Activated naive CD8-positive, alpha-beta T cell treated with anti-CD3 and anti-CD28 coated beads for 36 hours (primary cell): Measurements from ENCODE around the gene SREBF1. TPM values are rescaled to one million over a fixed set of nuclear protein-coding genes. Genes with fewer than 3 reads are reported as not detected.

Experiments used
- DNase-seq: peaks from one replicate; pipeline ENCODE4 v3.0.0; 2021
- H3K27ac Mint-ChIP-seq: one replicate; pipeline ENCODE4 v1.8.0; 2022; ENCODE audit warnings: mild to moderate bottlenecking, moderate library complexity, mixed read lengths
- H3K27me3 Mint-ChIP-seq: one replicate; pipeline ENCODE4 v1.8.0; 2022; ENCODE audit warnings: mild to moderate bottlenecking, mixed read lengths
- H3K36me3 Mint-ChIP-seq: one replicate; pipeline ENCODE4 v1.8.0; 2021; ENCODE audit warnings: mild to moderate bottlenecking, mixed read lengths
- H3K4me1 Mint-ChIP-seq: one replicate; pipeline ENCODE4 v1.8.0; 2021; ENCODE audit warnings: mixed read lengths
- H3K4me3 Mint-ChIP-seq: one replicate; pipeline ENCODE4 v1.8.0; 2022; ENCODE audit warnings: mild to moderate bottlenecking, moderate library complexity, mixed read lengths
- H3K9me3 Mint-ChIP-seq: one replicate; pipeline ENCODE4 v1.8.0; 2022; ENCODE audit warnings: mixed read lengths
- total RNA-seq, 2 experiments: library from RNA; stranded (reverse); gene quantifications; one replicate each; pipeline ENCODE4 v1.2.3, GENCODE V29; 2021

Gene SREBF1
- total RNA-seq, 2 experiments from 2014 or later, result 123 to 131 TPM

- Mint-ChIP-seq H3K4me1 (peaks cover 43% of the 10 kb centered on the region), H3K36me3 (peaks cover 10% of the 10 kb centered on the region), H3K27ac (peak overlapping the region; percentile 87), H3K9me3 (no peaks in the 10 kb centered on the region), H3K27me3 (peaks cover 5% of the 10 kb centered on the region), H3K4me3 (peak overlapping the region; percentile 79)
- DNase-seq, result peak; percentile 89
These were observed 3.3 kb upstream of the SREBF1 start for GRCh38 chr17:17839791-17840707.

GRCh38 chr17:17837966-17838962 is 1.5 kb upstream of the SREBF1 start:
- H3K4me3 Mint-ChIP-seq, result peak overlapping the region; percentile 96
- H3K4me1 Mint-ChIP-seq, result peaks cover 60% of the 10 kb centered on the region
- H3K36me3 Mint-ChIP-seq, result peaks cover 26% of the 10 kb centered on the region
- no peak for DNase-seq
- peaks cover 5% of the 10 kb centered on the region for H3K27me3 Mint-ChIP-seq
- peak overlapping the region; percentile 98 for H3K27ac Mint-ChIP-seq
- no peaks in the 10 kb centered on the region for H3K9me3 Mint-ChIP-seq

- H3K4me1 Mint-ChIP-seq, result peaks cover 61% of the 10 kb centered on the region
- peak overlapping the region; percentile 96 for H3K4me3 Mint-ChIP-seq
- DNase-seq, result no peak
- H3K27ac Mint-ChIP-seq, result peak overlapping the region; percentile 98
- peaks cover 5% of the 10 kb centered on the region for H3K27me3 Mint-ChIP-seq
- peaks cover 28% of the 10 kb centered on the region for H3K36me3 Mint-ChIP-seq
- H3K9me3 Mint-ChIP-seq, result no peaks in the 10 kb centered on the region
These were observed 615 bp upstream of the SREBF1 start for GRCh38 chr17:17837380-17837821.

GRCh38 chr17:17836250-17836817 is 452 bp downstream of the SREBF1 start:
- no peaks in the 10 kb centered on the region for H3K9me3 Mint-ChIP-seq
- peak overlapping the region; percentile 96 for H3K4me3 Mint-ChIP-seq
- peak overlapping the region; percentile 98 for H3K27ac Mint-ChIP-seq
- H3K4me1 Mint-ChIP-seq, result peaks cover 70% of the 10 kb centered on the region
- DNase-seq, result peak; percentile 98
- H3K36me3 Mint-ChIP-seq, result peaks cover 31% of the 10 kb centered on the region
- H3K27me3 Mint-ChIP-seq, result peaks cover 5% of the 10 kb centered on the region

- H3K27ac Mint-ChIP-seq, result peak overlapping the region; percentile 98
- H3K4me3 Mint-ChIP-seq, result peak overlapping the region; percentile 96
- peaks cover 5% of the 10 kb centered on the region for H3K27me3 Mint-ChIP-seq
- peaks cover 37% of the 10 kb centered on the region for H3K36me3 Mint-ChIP-seq
- no peak for DNase-seq
- peaks cover 68% of the 10 kb centered on the region for H3K4me1 Mint-ChIP-seq
- no peaks in the 10 kb centered on the region for H3K9me3 Mint-ChIP-seq
These were observed 1.2 kb downstream of the SREBF1 start for GRCh38 chr17:17835415-17836249.

GRCh38 chr17:17834974-17835373 is 1.8 kb downstream of the SREBF1 start:
- no peak for DNase-seq
- Mint-ChIP-seq H3K27ac (peak overlapping the region; percentile 98), H3K4me1 (peaks cover 71% of the 10 kb centered on the region), H3K4me3 (peak overlapping the region; percentile 96), H3K9me3 (no peaks in the 10 kb centered on the region), H3K36me3 (peaks cover 37% of the 10 kb centered on the region), H3K27me3 (peaks cover 5% of the 10 kb centered on the region)

- H3K9me3 Mint-ChIP-seq, result no peaks in the 10 kb centered on the region
- peak overlapping the region; percentile 96 for H3K4me3 Mint-ChIP-seq
- H3K27me3 Mint-ChIP-seq, result peaks cover 5% of the 10 kb centered on the region
- peak overlapping the region; percentile 98 for H3K27ac Mint-ChIP-seq
- H3K4me1 Mint-ChIP-seq, result peaks cover 64% of the 10 kb centered on the region
- peaks cover 37% of the 10 kb centered on the region for H3K36me3 Mint-ChIP-seq
- DNase-seq, result no peak
These were observed 3.0 kb downstream of the SREBF1 start for GRCh38 chr17:17833658-17834357.

GRCh38 chr17:17832032-17832363 is 4.8 kb downstream of the SREBF1 start:
- peak overlapping the region; percentile 27 for H3K27ac Mint-ChIP-seq
- DNase-seq, result no peak
- H3K4me3 Mint-ChIP-seq, result peak overlapping the region; percentile 33
- peaks cover 40% of the 10 kb centered on the region for H3K36me3 Mint-ChIP-seq
- peaks cover 5% of the 10 kb centered on the region for H3K27me3 Mint-ChIP-seq
- H3K4me1 Mint-ChIP-seq, result peaks cover 59% of the 10 kb centered on the region
- H3K9me3 Mint-ChIP-seq, result no peaks in the 10 kb centered on the region

GRCh38 chr17:17831208-17832031 is 5.4 kb downstream of the SREBF1 start:
- peaks cover 46% of the 10 kb centered on the region for H3K36me3 Mint-ChIP-seq
- H3K27ac Mint-ChIP-seq, result no peak overlapping the region
- no peak for DNase-seq
- H3K4me3 Mint-ChIP-seq, result peak overlapping the region; percentile 4
- peaks cover 5% of the 10 kb centered on the region for H3K27me3 Mint-ChIP-seq
- H3K4me1 Mint-ChIP-seq, result peaks cover 63% of the 10 kb centered on the region
- no peaks in the 10 kb centered on the region for H3K9me3 Mint-ChIP-seq

- DNase-seq, result no peak
- Mint-ChIP-seq H3K4me3 (peak overlapping the region; percentile 4), H3K9me3 (no peaks in the 10 kb centered on the region), H3K4me1 (peaks cover 67% of the 10 kb centered on the region), H3K27ac (no peak overlapping the region), H3K27me3 (peaks cover 2% of the 10 kb centered on the region), H3K36me3 (peaks cover 48% of the 10 kb centered on the region)
These were observed 6.0 kb downstream of the SREBF1 start for GRCh38 chr17:17830740-17831207.

- Mint-ChIP-seq H3K36me3 (peaks cover 47% of the 10 kb centered on the region), H3K4me1 (peaks cover 69% of the 10 kb centered on the region), H3K4me3 (no peak overlapping the region)
These were observed 6.6 kb downstream of the SREBF1 start for GRCh38 chr17:17830269-17830567.

GRCh38 chr17:17827826-17828621 is 8.8 kb downstream of the SREBF1 start:
- H3K4me3 Mint-ChIP-seq, result no peak overlapping the region
- H3K27ac Mint-ChIP-seq, result no peak overlapping the region
- peaks cover 33% of the 10 kb centered on the region for H3K36me3 Mint-ChIP-seq
- peaks cover 66% of the 10 kb centered on the region for H3K4me1 Mint-ChIP-seq
- H3K27me3 Mint-ChIP-seq, result no peaks in the 10 kb centered on the region
- H3K9me3 Mint-ChIP-seq, result no peaks in the 10 kb centered on the region
- DNase-seq, result no peak

More at GRCh38 chr17:17830269-17830567, 6.6 kb downstream of the SREBF1 start:
- no peaks in the 10 kb centered on the region for H3K9me3 Mint-ChIP-seq
- DNase-seq, result no peak
- no peaks in the 10 kb centered on the region for H3K27me3 Mint-ChIP-seq
- no peak overlapping the region for H3K27ac Mint-ChIP-seq
